HEK293 (cell line): Measurements from ENCODE around the gene ZNF32.

Experiments used
- CTCF ChIA-PET: fragments of 350-600 bp; formaldehyde crosslinking; extraction: SDS; loops from one replicate; lab custom pipeline; 2021; ENCODE audit warnings: antibody characterized with exemption; lab: Yijun Ruan, JAX
- POLR2A ChIA-PET: fragments of 300-600 bp; formaldehyde crosslinking; extraction: SDS; loops from one replicate; lab custom pipeline; 2020; ENCODE audit warnings: antibody characterized with exemption, inconsistent platforms; lab: Yijun Ruan, JAX
- H3K27ac ChIP-seq: fragments of 200-500 bp; sonication (Bioruptor generic); 2 replicates; pipeline ENCODE4 v1.5.1; 2014; ENCODE audit warnings: low read depth, low read length, control low read depth, inconsistent platforms; ENCODE audit errors: extremely low read depth
- H3K36me3 ChIP-seq, 2 experiments: fragments of 200-500 bp in 1 of 2; sonication (Bioruptor generic) in 1 of 2; 1 replicate in 1 of 2; 2 replicates in 1 of 2; pipeline ENCODE4 v1.5.1; 2014 to 2017; ENCODE audit warnings: inconsistent platforms in 2 of 2, low read length in 2 of 2; ENCODE audit not compliant: control insufficient read depth in 2 of 2, insufficient read depth in 1 of 2
- H3K4me1 ChIP-seq: fragments of 200-500 bp; sonication (Bioruptor generic); 2 replicates; pipeline ENCODE4 v1.5.1; 2014; ENCODE audit warnings: mild to moderate bottlenecking, low read length, inconsistent platforms; ENCODE audit not compliant: control insufficient read depth, insufficient read depth
- H3K4me3 ChIP-seq: 2 replicates; pipeline ENCODE4 v1.5.1; 2011; ENCODE audit warnings: low read depth, mild to moderate bottlenecking, control low read depth, low read length, moderate library complexity
- H3K9me3 ChIP-seq: fragments of 200-500 bp; sonication (Bioruptor generic); 2 replicates; pipeline ENCODE4 v1.5.1; 2014; ENCODE audit warnings: low read depth, low read length, inconsistent platforms; ENCODE audit not compliant: control insufficient read depth, insufficient read depth
- GFI1B ChIP-seq: fragments of 450-650 bp; formaldehyde crosslinking; IDR thresholded peaks from 2 replicates; pipeline ENCODE4 v1.5.1; 2016; ENCODE audit warnings: missing biosample characterization, missing genetic modification characterization
- HOXA7 ChIP-seq: sonication (generic); formaldehyde crosslinking; IDR thresholded peaks from 2 replicates; pipeline ENCODE4 v1.8.1; 2022; ENCODE audit warnings: missing genetic modification reagents, borderline replicate concordance
- KLF10 ChIP-seq: fragments of 450-650 bp; IDR thresholded peaks from 2 replicates; pipeline ENCODE4 v1.5.1; 2018; ENCODE audit warnings: missing biosample characterization, mild to moderate bottlenecking, missing genetic modification characterization
- KLF7 ChIP-seq: fragments of 450-650 bp; formaldehyde crosslinking; IDR thresholded peaks from 2 replicates; pipeline ENCODE4 v1.5.1; 2016; ENCODE audit warnings: missing biosample characterization, missing genetic modification characterization, borderline replicate concordance
- ZBTB1 ChIP-seq: fragments of 450-650 bp; formaldehyde crosslinking; IDR thresholded peaks from 2 replicates; pipeline ENCODE4 v1.5.1; 2016; ENCODE audit warnings: missing biosample characterization, missing genetic modification characterization
- ZBTB21 ChIP-seq: fragments of 450-650 bp; formaldehyde crosslinking; IDR thresholded peaks from 2 replicates; pipeline ENCODE4 v1.5.1; 2017; ENCODE audit warnings: missing biosample characterization, missing genetic modification characterization
- ZNF239 ChIP-seq: fragments of 450-650 bp; formaldehyde crosslinking; IDR thresholded peaks from 2 replicates; pipeline ENCODE4 v1.5.1; 2016; ENCODE audit warnings: missing biosample characterization, missing genetic modification characterization
- ZNF324 ChIP-seq: fragments of 450-650 bp; formaldehyde crosslinking; IDR thresholded peaks from 2 replicates; pipeline ENCODE4 v1.5.1; 2016; ENCODE audit warnings: missing biosample characterization, missing genetic modification characterization
- ZNF488 ChIP-seq: fragments of 450-650 bp; formaldehyde crosslinking; IDR thresholded peaks from 2 replicates; pipeline ENCODE4 v1.5.1; 2016; ENCODE audit warnings: missing biosample characterization, missing genetic modification characterization
- ZNF529 ChIP-seq: fragments of 450-650 bp; formaldehyde crosslinking; IDR thresholded peaks from 2 replicates; pipeline ENCODE4 v1.5.1; 2017; ENCODE audit warnings: missing genetic modification characterization, missing biosample characterization; ENCODE audit not compliant: insufficient replicate concordance
- ZNF548 ChIP-seq: fragments of 450-650 bp; formaldehyde crosslinking; IDR thresholded peaks from 2 replicates; pipeline ENCODE4 v1.5.1; 2016; ENCODE audit warnings: missing biosample characterization, missing genetic modification characterization
- TF ChIP-seq, protein P1 (sequence below): fragments of 450-650 bp; formaldehyde crosslinking; IDR thresholded peaks from 2 replicates; pipeline ENCODE4 v1.5.1; 2016; ENCODE audit warnings: missing biosample characterization, missing genetic modification characterization, borderline replicate concordance
- TF ChIP-seq, protein P2 (sequence below): fragments of 450-650 bp; formaldehyde crosslinking; IDR thresholded peaks from 2 replicates; pipeline ENCODE4 v1.5.1; 2016; ENCODE audit warnings: missing biosample characterization, missing genetic modification characterization
- TF ChIP-seq, protein P3 (sequence below): fragments of 450-650 bp; formaldehyde crosslinking; IDR thresholded peaks from 2 replicates; pipeline ENCODE4 v1.5.1; 2016; ENCODE audit warnings: missing biosample characterization, missing genetic modification characterization
- TF ChIP-seq, protein P4 (sequence below): fragments of 450-650 bp; formaldehyde crosslinking; IDR thresholded peaks from 2 replicates; pipeline ENCODE4 v1.5.1; 2017; ENCODE audit warnings: missing biosample characterization, missing genetic modification characterization

ZNF32 gene

GRCh38 chr10:43681220-43681619 is 32.5 kb upstream of the ZNF32 start:
- TF ChIP-seq, protein P1, sequence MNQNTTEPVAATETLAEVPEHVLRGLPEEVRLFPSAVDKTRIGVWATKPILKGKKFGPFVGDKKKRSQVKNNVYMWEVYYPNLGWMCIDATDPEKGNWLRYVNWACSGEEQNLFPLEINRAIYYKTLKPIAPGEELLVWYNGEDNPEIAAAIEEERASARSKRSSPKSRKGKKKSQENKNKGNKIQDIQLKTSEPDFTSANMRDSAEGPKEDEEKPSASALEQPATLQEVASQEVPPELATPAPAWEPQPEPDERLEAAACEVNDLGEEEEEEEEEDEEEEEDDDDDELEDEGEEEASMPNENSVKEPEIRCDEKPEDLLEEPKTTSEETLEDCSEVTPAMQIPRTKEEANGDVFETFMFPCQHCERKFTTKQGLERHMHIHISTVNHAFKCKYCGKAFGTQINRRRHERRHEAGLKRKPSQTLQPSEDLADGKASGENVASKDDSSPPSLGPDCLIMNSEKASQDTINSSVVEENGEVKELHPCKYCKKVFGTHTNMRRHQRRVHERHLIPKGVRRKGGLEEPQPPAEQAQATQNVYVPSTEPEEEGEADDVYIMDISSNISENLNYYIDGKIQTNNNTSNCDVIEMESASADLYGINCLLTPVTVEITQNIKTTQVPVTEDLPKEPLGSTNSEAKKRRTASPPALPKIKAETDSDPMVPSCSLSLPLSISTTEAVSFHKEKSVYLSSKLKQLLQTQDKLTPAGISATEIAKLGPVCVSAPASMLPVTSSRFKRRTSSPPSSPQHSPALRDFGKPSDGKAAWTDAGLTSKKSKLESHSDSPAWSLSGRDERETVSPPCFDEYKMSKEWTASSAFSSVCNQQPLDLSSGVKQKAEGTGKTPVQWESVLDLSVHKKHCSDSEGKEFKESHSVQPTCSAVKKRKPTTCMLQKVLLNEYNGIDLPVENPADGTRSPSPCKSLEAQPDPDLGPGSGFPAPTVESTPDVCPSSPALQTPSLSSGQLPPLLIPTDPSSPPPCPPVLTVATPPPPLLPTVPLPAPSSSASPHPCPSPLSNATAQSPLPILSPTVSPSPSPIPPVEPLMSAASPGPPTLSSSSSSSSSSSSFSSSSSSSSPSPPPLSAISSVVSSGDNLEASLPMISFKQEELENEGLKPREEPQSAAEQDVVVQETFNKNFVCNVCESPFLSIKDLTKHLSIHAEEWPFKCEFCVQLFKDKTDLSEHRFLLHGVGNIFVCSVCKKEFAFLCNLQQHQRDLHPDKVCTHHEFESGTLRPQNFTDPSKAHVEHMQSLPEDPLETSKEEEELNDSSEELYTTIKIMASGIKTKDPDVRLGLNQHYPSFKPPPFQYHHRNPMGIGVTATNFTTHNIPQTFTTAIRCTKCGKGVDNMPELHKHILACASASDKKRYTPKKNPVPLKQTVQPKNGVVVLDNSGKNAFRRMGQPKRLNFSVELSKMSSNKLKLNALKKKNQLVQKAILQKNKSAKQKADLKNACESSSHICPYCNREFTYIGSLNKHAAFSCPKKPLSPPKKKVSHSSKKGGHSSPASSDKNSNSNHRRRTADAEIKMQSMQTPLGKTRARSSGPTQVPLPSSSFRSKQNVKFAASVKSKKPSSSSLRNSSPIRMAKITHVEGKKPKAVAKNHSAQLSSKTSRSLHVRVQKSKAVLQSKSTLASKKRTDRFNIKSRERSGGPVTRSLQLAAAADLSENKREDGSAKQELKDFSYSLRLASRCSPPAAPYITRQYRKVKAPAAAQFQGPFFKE (tag by site-specific recombination), result no peak
- TF ChIP-seq ZNF239 (tag by site-specific recombination), result no peak
- no peak for TF ChIP-seq KLF10 (tag by site-specific recombination)
- no peak for TF ChIP-seq ZNF324 (tag by site-specific recombination)
- TF ChIP-seq ZNF488 (tag by site-specific recombination), result no peak
- TF ChIP-seq, protein P2, sequence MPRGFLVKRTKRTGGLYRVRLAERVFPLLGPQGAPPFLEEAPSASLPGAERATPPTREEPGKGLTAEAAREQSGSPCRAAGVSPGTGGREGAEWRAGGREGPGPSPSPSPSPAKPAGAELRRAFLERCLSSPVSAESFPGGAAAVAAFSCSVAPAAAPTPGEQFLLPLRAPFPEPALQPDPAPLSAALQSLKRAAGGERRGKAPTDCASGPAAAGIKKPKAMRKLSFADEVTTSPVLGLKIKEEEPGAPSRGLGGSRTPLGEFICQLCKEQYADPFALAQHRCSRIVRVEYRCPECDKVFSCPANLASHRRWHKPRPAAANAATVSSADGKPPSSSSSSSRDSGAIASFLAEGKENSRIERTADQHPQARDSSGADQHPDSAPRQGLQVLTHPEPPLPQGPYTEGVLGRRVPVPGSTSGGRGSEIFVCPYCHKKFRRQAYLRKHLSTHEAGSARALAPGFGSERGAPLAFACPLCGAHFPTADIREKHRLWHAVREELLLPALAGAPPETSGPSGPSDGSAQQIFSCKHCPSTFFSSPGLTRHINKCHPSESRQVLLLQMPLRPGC (tag by site-specific recombination), result no peak
- TF ChIP-seq HOXA7 (CRISPR knock-in tag), result no peak
- TF ChIP-seq, protein P3, sequence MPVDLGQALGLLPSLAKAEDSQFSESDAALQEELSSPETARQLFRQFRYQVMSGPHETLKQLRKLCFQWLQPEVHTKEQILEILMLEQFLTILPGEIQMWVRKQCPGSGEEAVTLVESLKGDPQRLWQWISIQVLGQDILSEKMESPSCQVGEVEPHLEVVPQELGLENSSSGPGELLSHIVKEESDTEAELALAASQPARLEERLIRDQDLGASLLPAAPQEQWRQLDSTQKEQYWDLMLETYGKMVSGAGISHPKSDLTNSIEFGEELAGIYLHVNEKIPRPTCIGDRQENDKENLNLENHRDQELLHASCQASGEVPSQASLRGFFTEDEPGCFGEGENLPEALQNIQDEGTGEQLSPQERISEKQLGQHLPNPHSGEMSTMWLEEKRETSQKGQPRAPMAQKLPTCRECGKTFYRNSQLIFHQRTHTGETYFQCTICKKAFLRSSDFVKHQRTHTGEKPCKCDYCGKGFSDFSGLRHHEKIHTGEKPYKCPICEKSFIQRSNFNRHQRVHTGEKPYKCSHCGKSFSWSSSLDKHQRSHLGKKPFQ (tag by site-specific recombination), result no peak
- no peak for TF ChIP-seq ZNF529 (tag by site-specific recombination)
- no peak for TF ChIP-seq ZBTB1 (tag by site-specific recombination)
- TF ChIP-seq GFI1B (tag by site-specific recombination), result no peak
- no peak for TF ChIP-seq ZNF548 (tag by site-specific recombination)
- TF ChIP-seq KLF7, result no peak
- no peak for TF ChIP-seq ZBTB21 (tag by site-specific recombination)
- TF ChIP-seq, protein P4, sequence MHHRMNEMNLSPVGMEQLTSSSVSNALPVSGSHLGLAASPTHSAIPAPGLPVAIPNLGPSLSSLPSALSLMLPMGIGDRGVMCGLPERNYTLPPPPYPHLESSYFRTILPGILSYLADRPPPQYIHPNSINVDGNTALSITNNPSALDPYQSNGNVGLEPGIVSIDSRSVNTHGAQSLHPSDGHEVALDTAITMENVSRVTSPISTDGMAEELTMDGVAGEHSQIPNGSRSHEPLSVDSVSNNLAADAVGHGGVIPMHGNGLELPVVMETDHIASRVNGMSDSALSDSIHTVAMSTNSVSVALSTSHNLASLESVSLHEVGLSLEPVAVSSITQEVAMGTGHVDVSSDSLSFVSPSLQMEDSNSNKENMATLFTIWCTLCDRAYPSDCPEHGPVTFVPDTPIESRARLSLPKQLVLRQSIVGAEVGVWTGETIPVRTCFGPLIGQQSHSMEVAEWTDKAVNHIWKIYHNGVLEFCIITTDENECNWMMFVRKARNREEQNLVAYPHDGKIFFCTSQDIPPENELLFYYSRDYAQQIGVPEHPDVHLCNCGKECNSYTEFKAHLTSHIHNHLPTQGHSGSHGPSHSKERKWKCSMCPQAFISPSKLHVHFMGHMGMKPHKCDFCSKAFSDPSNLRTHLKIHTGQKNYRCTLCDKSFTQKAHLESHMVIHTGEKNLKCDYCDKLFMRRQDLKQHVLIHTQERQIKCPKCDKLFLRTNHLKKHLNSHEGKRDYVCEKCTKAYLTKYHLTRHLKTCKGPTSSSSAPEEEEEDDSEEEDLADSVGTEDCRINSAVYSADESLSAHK (tag by site-specific recombination), result no peak
- no peak overlapping the region for H3K27ac ChIP-seq
- POLR2A ChIA-PET, result no interaction called here
- no peak overlapping the region for H3K4me3 ChIP-seq
- no peaks in the 10 kb centered on the region for H3K36me3 ChIP-seq
- CTCF ChIA-PET, result interaction anchor here (0.8 to 1.1 kb wide), 2 partner anchors 9 to 10 kb away, joined by 4 to 8 read pairs; no protein-coding TSS in a partner anchor
- no peaks in the 10 kb centered on the region for H3K4me1 ChIP-seq
- H3K9me3 ChIP-seq, result no peaks in the 10 kb centered on the region
